Hair follicle dermal papilla cell (primary cell): Measurements from ENCODE around the gene NTSR1. TPM values are rescaled to one million over a fixed set of nuclear protein-coding genes. Genes with fewer than 3 reads are reported as not detected.

ENCODE experiments used
- total RNA-seq: library from RNA; depleted of rRNA; stranded (reverse); fragments of >200 nt; gene quantifications from 2 replicates; pipeline ENCODE4 v1.2.3, GENCODE V29; 2012

The NTSR1 gene
- 0.36 and 0.49 TPM in 2 replicates for total RNA-seq

GRCh38 chr20:62708591-62709536, at the start of gene NTSR1:
Gene NTSR1, plus strand, starts transcription at chr20:62708836. Its CDS starts 372 bp downstream, at chr20:62709208.

GRCh38 chr20:62804627-62805154, 96.1 kb downstream of the NTSR1 start, which contains the start of gene OGFR:
Gene OGFR, plus strand, starts transcription at chr20:62804835. Its CDS starts 25 bp downstream, at chr20:62804860.

Other genes starting within 250 kb of the NTSR1 start
- not detected in 2 replicates for gene GATA5, start 232.8 kb upstream of the NTSR1 start, total RNA-seq
- gene SLCO4A1, start 66.3 kb upstream of the NTSR1 start, total RNA-seq = under 0.01 and 0.16 TPM in 2 replicates
- 20.0 and 20.6 TPM in 2 replicates for gene MRGBP, start 87.6 kb downstream of the NTSR1 start, total RNA-seq
- 50.6 and 54.5 TPM in 2 replicates for gene OGFR, start 96.0 kb downstream of the NTSR1 start, total RNA-seq
- gene COL9A3, start 108.2 kb downstream of the NTSR1 start, total RNA-seq = 0.24 TPM in 1 of 2 replicates, not detected in the other
- gene TCFL5, start 153.0 kb downstream of the NTSR1 start, total RNA-seq = 13.4 and 19.0 TPM in 2 replicates
- gene DIDO1, start 217.7 kb downstream of the NTSR1 start, total RNA-seq = 59.1 and 61.2 TPM in 2 replicates
- gene GID8, start 229.3 kb downstream of the NTSR1 start, total RNA-seq = 26.0 and 30.3 TPM in 2 replicates
- gene SLC17A9, start 243.9 kb downstream of the NTSR1 start, total RNA-seq = 11.1 and 13.0 TPM in 2 replicates